Measurements from ENCODE around the gene CYP26C1.

GRCh38 chr10:93095225-93095624 is 34.6 kb downstream of the CYP26C1 start:
- TF ChIP-seq CTCF (IDR thresholded peaks at IDR 0.05; ENCODE audit: low read length) (no peak), EZH2 (IDR thresholded peaks at IDR 0.05; ENCODE audit: borderline replicate concordance, low read length) (no peak)
